GM12875 (cell line): ENCODE results near the gene ARHGEF19.

Experiments
- H3K4me3 ChIP-seq: one replicate; pipeline ENCODE4 v1.5.1; 2011; ENCODE audit warnings: low read depth, low read length, control low read depth
- CTCF ChIP-seq: IDR thresholded peaks from 2 replicates; pipeline ENCODE4 v1.5.1; 2011; ENCODE audit warnings: low read depth, mild to moderate bottlenecking, control low read depth, inconsistent platforms, low read length, moderate library complexity, borderline replicate concordance; ENCODE audit not compliant: insufficient read depth

ARHGEF19 gene

GRCh38 chr1:16153999-16154673 is 58.3 kb downstream of the ARHGEF19 start:
- H3K4me3 ChIP-seq = no peak overlapping the region
- TF ChIP-seq CTCF = no peak

- no peak for TF ChIP-seq CTCF
These were observed 59.1 kb downstream of the ARHGEF19 start for GRCh38 chr1:16153096-16153998.

GRCh38 chr1:16152481-16153087 is 59.9 kb downstream of the ARHGEF19 start:
- no peak for TF ChIP-seq CTCF
- no peak overlapping the region for H3K4me3 ChIP-seq

More at GRCh38 chr1:16153096-16153998, 59.1 kb downstream of the ARHGEF19 start:
- H3K4me3 ChIP-seq = no peak overlapping the region

GRCh38 chr1:16151995-16152384 is 60.5 kb downstream of the ARHGEF19 start:
- H3K4me3 ChIP-seq = no peak overlapping the region

GRCh38 chr1:16151196-16151994 is 61.1 kb downstream of the ARHGEF19 start:
- H3K4me3 ChIP-seq = no peak overlapping the region
- TF ChIP-seq CTCF = no peak

More at GRCh38 chr1:16151995-16152384, 60.5 kb downstream of the ARHGEF19 start:
- no peak for TF ChIP-seq CTCF

- no peak for TF ChIP-seq CTCF
- no peak overlapping the region for H3K4me3 ChIP-seq
These were observed 61.9 kb downstream of the ARHGEF19 start for GRCh38 chr1:16150508-16150907.
